ENCODE results near the gene MRGPRX2. TPM values are rescaled to one million over a fixed set of nuclear protein-coding genes. Genes with fewer than 3 reads are reported as not detected.

MRGPRX2 gene
- total and polyA plus RNA-seq, 8 donors, result not detected

GRCh38 chr11:19053909-19054308 lies 6.6 kb downstream of the MRGPRX2 start:
- intact Hi-C loops (cut with DNase I; ENCODE audit: low total_unique reads), result no loop called here
- peaks cover 0 to 12% (median 6%) of the 10 kb centered on the region in 4 donors for H3K9me3 ChIP-seq
- no peaks in the 10 kb centered on the region for H3K36me3 ChIP-seq
- WGBS, 5 donors, result 8 to 32% (median 30%) methylated on average over 1 of the region's 1 CpG
- no peaks in the 10 kb centered on the region for H3K27me3 ChIP-seq
- no peaks in the 10 kb centered on the region for H3K4me1 ChIP-seq
- TF ChIP-seq EP300 (IDR thresholded peaks at IDR 0.05) (no peak), POLR2AphosphoS5 (IDR thresholded peaks at IDR 0.05) (no peak), CTCF (IDR thresholded peaks at IDR 0.05) (no peak), POLR2A (IDR thresholded peaks at IDR 0.05) (no peak)
- H3K27ac ChIP-seq, result no peak overlapping the region
- H3K4me3 ChIP-seq, result no peak overlapping the region
- no peak for DNase-seq

DNA sequence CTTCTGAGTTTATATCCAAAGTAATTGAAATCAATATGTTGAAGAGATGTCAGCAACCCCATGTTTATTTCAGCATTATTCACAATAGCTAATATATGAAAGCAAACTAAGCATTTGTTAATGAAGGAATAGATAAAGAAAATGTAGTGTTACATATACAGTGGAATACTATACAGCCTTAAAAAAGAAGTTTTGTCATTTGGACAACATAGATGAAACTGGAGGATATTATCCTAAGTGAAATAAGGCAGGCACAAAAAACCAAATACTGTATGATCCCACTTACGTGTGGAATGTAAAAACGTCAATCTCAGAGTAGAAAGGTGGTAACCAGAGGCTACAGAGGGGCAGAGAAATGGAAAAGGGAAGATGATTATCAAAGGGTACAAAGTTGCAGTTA lies 10.2 kb downstream of the MRGPRX2 start:
- Histone ChIP-seq H3K4me3 (no peak overlapping the region), H3K27ac (no peak overlapping the region), H3K27me3 (no peaks in the 10 kb centered on the region), H3K4me1 (no peaks in the 10 kb centered on the region), H3K36me3 (no peaks in the 10 kb centered on the region), H3K9me3 (peaks cover 0 to 12% (median 6%) of the 10 kb centered on the region in 4 donors)
- no peak for DNase-seq
- intact Hi-C loops (cut with DNase I; ENCODE audit: low total_unique reads), result no loop called here
- TF ChIP-seq POLR2A (IDR thresholded peaks at IDR 0.05), result no peak
- TF ChIP-seq POLR2AphosphoS5 (IDR thresholded peaks at IDR 0.05), result no peak
- 62 to 96% (median 72%) methylated on average over 2 of the region's 2 CpGs for WGBS, 5 donors

- Histone ChIP-seq H3K27ac (no peak overlapping the region), H3K36me3 (no peaks in the 10 kb centered on the region), H3K4me1 (no peaks in the 10 kb centered on the region), H3K9me3 (peaks cover 0 to 12% (median 8%) of the 10 kb centered on the region in 4 donors), H3K27me3 (no peaks in the 10 kb centered on the region), H3K4me3 (no peak overlapping the region)
- intact Hi-C loops (cut with DNase I; ENCODE audit: low total_unique reads), result no loop called here
- no peak for TF ChIP-seq CTCF (IDR thresholded peaks at IDR 0.05)
- TF ChIP-seq EP300 (IDR thresholded peaks at IDR 0.05), result no peak
- TF ChIP-seq POLR2AphosphoS5 (IDR thresholded peaks at IDR 0.05), result no peak
- no peak for TF ChIP-seq POLR2A (IDR thresholded peaks at IDR 0.05)
- DNase-seq, result no peak
- 29 to 43% (median 37%) methylated on average over 1 of the region's 1 CpG for WGBS, 5 donors
Measured at GRCh38 chr11:19049351-19049750, 11.2 kb downstream of the MRGPRX2 start.

DNA sequence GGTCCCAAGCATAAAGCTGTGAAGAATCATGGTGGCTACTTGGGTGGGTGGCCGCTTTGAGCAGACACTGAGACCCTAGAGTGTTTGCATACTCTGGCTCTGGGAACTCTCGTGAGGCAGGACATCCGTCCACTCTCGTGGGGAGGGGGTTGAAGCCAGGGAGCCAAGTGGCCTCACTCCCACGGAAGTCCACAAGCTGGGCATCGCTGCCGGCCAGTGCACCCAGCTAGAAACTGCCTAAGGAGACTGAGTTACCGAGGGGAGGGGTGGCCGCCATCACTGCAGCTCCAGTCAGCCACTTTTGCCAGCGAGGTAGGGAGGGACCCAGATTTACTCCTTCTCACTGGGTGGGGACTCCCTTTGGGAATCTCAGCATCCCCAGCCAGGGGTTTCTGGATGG lies 20.5 kb downstream of the MRGPRX2 start:
- Histone ChIP-seq H3K4me3 (no peak overlapping the region), H3K9me3 (peaks cover 4 to 22% (median 17%) of the 10 kb centered on the region in 4 donors), H3K27me3 (peaks cover 0 to 9% (median 0%) of the 10 kb centered on the region in 3 donors), H3K27ac (no peak overlapping the region), H3K4me1 (no peaks in the 10 kb centered on the region), H3K36me3 (no peaks in the 10 kb centered on the region)
- WGBS, 5 donors, result 90 to 93% (median 91%) methylated on average over 9 to 10 of the region's 10 CpGs
- TF ChIP-seq POLR2A (IDR thresholded peaks at IDR 0.05), result no peak
- DNase-seq, result no peak
- intact Hi-C loops (cut with DNase I; ENCODE audit: low total_unique reads), result no loop called here

DNA sequence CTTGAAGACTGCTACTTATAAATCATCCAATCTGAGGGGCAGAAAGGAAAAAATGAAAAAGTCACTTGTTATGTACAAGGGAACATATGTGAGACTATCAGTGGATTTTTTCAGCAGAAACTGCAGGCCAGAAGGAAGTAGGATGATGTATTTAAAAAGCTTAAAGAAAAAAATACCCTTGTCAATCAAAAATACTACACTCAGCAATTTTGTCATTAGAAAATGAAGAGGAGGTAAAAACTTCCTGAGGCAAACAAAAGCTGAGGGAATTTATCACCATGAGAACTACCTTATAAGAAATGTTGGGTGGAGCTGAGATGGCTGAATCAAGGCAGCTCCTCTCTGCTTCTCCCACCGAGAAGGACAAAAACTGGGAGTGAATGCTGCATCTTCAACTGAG lies 21.1 kb downstream of the MRGPRX2 start:
- DNase-seq, result no peak
- H3K27me3 ChIP-seq, result peaks cover 0 to 9% (median 0%) of the 10 kb centered on the region in 3 donors
- no peak overlapping the region for H3K27ac ChIP-seq
- H3K4me1 ChIP-seq, result no peaks in the 10 kb centered on the region
- intact Hi-C loops (cut with DNase I; ENCODE audit: low total_unique reads), result no loop called here
- WGBS, 5 donors, result 77 to 100% (median 88%) methylated on average over 1 of the region's 1 CpG
- no peaks in the 10 kb centered on the region for H3K36me3 ChIP-seq
- H3K4me3 ChIP-seq, result no peak overlapping the region
- TF ChIP-seq POLR2A (IDR thresholded peaks at IDR 0.05) (no peak), CTCF (IDR thresholded peaks at IDR 0.05) (no peak), POLR2AphosphoS5 (IDR thresholded peaks at IDR 0.05) (no peak), EP300 (IDR thresholded peaks at IDR 0.05) (no peak)
- peaks cover 4 to 22% (median 15%) of the 10 kb centered on the region in 4 donors for H3K9me3 ChIP-seq
